Nephron (organoid): ENCODE data around the gene ZNF543.

Experiments
- H3K27ac Mint-ChIP-seq, 3 experiments: 2 replicates each; pipeline ENCODE4 v1.8.0; 2020; ENCODE audit warnings: mixed read lengths in 3 of 3, mild to moderate bottlenecking in 2 of 3, moderate library complexity in 1 of 3
- H3K27me3 Mint-ChIP-seq: 2 replicates; pipeline ENCODE4 v1.8.0; 2021; ENCODE audit warnings: low read depth, mild to moderate bottlenecking, moderate library complexity, mixed read lengths
- H3K36me3 Mint-ChIP-seq: 2 replicates; pipeline ENCODE4 v1.8.0; 2020; ENCODE audit warnings: low read depth, mixed read lengths
- H3K4me1 Mint-ChIP-seq: 2 replicates; pipeline ENCODE4 v1.8.0; 2020; ENCODE audit warnings: mixed read lengths
- H3K4me3 Mint-ChIP-seq, 3 experiments: 2 replicates each; pipeline ENCODE4 v1.8.0; 2020; ENCODE audit warnings: mild to moderate bottlenecking in 3 of 3, mixed read lengths in 3 of 3, moderate library complexity in 2 of 3
- H3K9me3 Mint-ChIP-seq: 2 replicates; pipeline ENCODE4 v1.8.0; 2020; ENCODE audit warnings: mixed read lengths
- CTCF ChIP-seq, 3 experiments: fragments of 200-600 bp; sonication (generic); IDR thresholded peaks; one replicate each; pipeline ENCODE4 v1.5.0; 2021; ENCODE audit warnings: antibody characterized with exemption in 3 of 3; ENCODE audit not compliant: unreplicated experiment in 3 of 3

The ZNF543 gene

DNA sequence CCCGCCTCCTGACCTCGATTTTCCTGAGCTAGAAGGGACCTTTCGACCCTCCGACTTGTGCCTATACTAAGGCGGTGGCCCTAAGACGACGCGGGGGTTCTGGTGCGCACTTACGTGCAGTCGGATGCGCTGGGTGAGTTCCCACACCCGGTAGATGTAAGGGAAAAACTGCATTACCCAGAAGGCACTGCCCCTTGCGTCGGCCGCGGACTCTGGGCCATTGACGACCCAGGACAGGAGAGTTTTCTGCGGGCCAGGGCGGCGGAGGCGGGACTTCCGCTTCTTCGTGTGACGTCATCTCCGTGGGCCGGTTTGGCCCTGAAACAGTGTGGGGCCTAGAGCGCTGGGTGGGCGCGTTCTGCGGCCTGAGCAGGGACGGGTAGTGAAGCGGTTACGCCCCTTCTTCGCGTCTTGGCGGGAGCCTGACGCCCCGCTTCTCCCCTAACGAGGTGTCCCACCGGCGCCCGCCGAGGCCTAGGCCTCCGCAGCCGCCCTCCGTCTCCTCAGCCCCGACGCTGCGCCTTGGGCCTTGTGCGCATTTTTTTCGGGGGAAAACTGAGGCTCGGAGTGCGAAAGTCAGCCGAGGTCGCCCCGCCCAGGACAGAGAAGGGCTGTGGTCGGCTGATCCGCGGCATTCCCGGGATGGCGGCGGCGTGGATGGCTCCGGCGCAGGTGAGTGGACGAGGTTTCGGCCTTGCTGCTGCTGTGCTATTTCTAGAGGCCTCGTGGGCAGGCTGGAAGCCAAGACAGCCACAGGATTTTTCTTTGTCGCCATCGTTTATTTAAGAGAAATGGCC, 39.9 kb upstream of the ZNF543 start, which contains the start of gene ZNF460:
Gene ZNF460 (plus strand): TSS at position 321 of the 797 bp plus-strand sequence. CDS start 322 bp downstream, at position 643.
- Mint-ChIP-seq H3K27ac (no peak within 1 kb of the TSS), H3K9me3 (no peaks in the 10 kb centered on the region), H3K36me3 (peaks cover 23% of the 10 kb centered on the region), H3K4me1 (peaks cover 17% of the 10 kb centered on the region), H3K4me3 (no peak within 1 kb of the TSS), H3K27me3 (no peaks in the 10 kb centered on the region)
- peak in 1 of 3 experiments; percentile 2 for TF ChIP-seq CTCF (IDR thresholded peaks at IDR 0.05; ENCODE audit: unreplicated experiment in 3 of 3)

DNA sequence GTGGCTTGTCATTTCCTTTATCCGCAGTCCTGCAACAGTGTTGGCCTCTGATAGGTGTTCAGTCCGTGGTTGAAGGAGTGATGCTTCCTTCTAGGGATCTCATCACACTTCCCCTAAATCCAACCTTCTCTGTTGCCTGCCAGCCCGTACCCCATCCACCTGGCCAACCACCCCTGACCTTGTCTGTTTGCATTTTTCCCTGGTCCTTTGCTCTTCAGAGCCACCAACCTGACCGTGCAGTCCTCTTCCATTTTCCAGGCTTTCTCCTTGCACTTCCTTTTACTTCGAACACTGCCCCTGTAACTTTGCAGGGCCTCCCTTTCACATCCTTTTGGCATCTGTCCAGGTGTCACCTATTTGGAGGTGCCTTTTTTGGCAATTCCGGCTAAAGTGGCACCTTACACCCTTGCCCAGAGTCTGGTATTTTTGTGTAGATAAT, 39.3 kb upstream of the ZNF543 start:
- peaks cover 17% of the 10 kb centered on the region for H3K4me1 Mint-ChIP-seq
- H3K9me3 Mint-ChIP-seq: no peaks in the 10 kb centered on the region
- no peak for TF ChIP-seq CTCF (IDR thresholded peaks at IDR 0.05; ENCODE audit: unreplicated experiment in 3 of 3)
- no peak overlapping the region for H3K4me3 Mint-ChIP-seq
- no peaks in the 10 kb centered on the region for H3K27me3 Mint-ChIP-seq
- H3K36me3 Mint-ChIP-seq: peaks cover 28% of the 10 kb centered on the region
- H3K27ac Mint-ChIP-seq: no peak overlapping the region

DNA sequence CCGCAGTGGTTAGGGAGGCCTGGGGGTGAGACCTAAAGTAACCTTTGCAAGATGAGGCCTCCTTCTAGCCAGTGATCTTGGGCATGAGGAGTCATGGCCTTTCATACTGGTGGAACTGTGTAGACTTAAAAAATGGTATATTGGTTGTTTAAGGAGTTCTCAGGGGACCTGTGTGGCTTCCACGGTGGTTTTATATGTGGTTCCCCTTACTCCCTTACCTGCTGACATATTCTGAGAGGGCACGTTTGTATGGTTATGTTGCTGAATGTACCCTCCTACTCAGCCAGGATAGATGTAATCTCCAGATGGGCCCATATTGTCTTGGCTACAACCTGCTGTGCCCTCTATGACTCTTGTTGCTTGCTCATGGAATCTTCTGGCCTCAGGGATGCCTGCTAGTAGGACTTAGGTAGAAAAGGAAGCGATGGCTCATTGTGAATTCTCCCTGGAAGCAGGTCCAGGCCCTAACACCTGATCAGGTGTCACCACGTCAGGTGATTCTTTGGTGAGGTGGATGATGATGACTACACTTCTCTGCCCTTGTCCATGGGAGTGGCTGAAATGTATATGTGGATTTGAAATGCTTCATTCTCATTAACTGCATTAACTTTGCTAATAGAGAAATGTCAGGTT, 38.1 kb upstream of the ZNF543 start:
- H3K27ac Mint-ChIP-seq: peak overlapping the region in 2 of 3 experiments; percentile 24 to 79
- no peak for TF ChIP-seq CTCF (IDR thresholded peaks at IDR 0.05; ENCODE audit: unreplicated experiment in 3 of 3)
- H3K9me3 Mint-ChIP-seq: peaks cover 3% of the 10 kb centered on the region
- peak overlapping the region in 1 of 3 experiments; percentile 94 for H3K4me3 Mint-ChIP-seq
- peaks cover 17% of the 10 kb centered on the region for H3K4me1 Mint-ChIP-seq
- H3K36me3 Mint-ChIP-seq: peaks cover 40% of the 10 kb centered on the region
- H3K27me3 Mint-ChIP-seq: no peaks in the 10 kb centered on the region

DNA sequence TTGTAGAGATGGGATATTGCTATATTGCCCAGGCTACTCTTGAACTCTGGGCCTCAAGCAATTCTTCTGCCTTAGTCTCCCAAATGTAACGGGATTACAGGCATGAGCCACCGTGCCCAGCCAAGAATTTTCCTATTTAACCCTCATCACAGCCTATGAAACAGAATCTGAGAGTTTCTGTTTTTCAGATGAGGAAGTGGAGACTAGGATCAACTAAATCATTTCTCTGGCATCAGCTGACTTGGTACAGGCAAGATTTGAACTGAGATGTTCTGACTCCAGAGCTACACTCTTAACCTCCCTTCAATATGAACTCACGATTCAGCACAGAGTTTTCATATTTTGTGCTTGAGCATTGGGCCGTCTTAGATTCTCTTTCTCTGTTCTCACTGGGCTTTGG, 31.9 kb upstream of the ZNF543 start:
- Mint-ChIP-seq H3K27me3 (no peaks in the 10 kb centered on the region), H3K4me3 (no peak overlapping the region), H3K27ac (no peak overlapping the region), H3K4me1 (no peaks in the 10 kb centered on the region), H3K36me3 (peaks cover 89% of the 10 kb centered on the region), H3K9me3 (peaks cover 44% of the 10 kb centered on the region)
- no peak for TF ChIP-seq CTCF (IDR thresholded peaks at IDR 0.05; ENCODE audit: unreplicated experiment in 3 of 3)

DNA sequence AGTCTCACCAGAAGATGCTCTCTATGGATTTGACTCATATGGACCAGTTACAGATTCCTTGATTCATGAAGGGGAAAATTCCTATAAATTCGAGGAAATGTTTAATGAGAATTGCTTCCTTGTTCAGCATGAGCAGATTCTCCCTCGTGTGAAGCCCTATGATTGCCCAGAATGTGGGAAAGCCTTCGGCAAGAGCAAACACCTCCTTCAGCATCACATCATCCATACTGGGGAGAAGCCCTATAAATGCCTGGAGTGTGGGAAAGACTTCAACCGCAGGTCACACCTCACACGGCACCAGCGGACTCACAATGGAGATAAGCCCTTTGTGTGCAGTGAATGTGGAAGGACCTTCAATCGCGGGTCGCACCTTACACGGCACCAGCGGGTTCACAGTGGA, 29.3 kb upstream of the ZNF543 start:
- Mint-ChIP-seq H3K9me3 (peaks cover 68% of the 10 kb centered on the region), H3K4me1 (no peaks in the 10 kb centered on the region), H3K4me3 (no peak overlapping the region), H3K27ac (no peak overlapping the region), H3K27me3 (peaks cover 3% of the 10 kb centered on the region), H3K36me3 (peaks cover 95% of the 10 kb centered on the region)
- TF ChIP-seq CTCF (IDR thresholded peaks at IDR 0.05; ENCODE audit: unreplicated experiment in 3 of 3): no peak
